ENCODE results near the gene BCL2L14. TPM values are rescaled to one million over a fixed set of nuclear protein-coding genes. Genes with fewer than 3 reads are reported as not detected.
"Not testable (repeated sequence)": the region's sequence is repeated elsewhere in the genome, so short reads cannot be mapped to it uniquely, and the experiment has no call there.

The BCL2L14 gene
- total RNA-seq, 1 donor from 2014 or later = not detected

DNA sequence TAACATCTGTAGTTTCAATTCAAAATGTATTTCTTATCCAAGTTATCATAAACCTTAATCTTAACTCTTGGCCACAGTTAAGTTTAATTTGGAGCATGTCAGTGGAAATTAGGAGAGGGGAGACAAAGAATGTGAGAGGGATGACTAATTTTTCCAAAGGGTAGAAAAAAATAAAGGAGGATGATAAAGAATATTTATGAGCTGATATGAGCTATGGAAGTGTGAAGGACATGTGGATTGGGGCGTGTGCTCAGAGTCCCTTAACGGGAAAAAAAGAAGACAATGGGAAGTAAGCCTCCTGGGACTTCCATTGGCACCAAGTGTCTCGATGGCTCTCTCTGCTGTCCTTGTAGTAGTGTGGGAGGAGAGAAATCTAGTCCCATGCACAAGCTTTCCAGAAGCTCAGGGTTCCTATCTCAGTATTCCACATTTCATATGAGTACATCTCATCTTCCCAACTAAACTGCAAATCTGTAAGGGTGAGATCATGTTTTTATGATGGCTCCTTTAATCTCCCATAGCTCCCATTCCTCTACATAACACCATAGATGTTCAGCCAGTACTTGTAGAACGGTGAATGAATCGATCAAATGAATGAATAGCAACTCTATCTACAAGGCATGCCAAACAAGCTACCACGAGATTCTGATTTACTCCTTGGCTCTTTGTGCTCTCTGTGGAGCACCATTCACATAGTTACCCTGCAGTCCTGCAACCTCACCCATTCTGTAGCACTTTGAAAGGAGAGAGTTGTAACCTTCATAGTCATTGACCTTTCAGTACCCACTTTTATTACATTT lies 27.4 kb downstream of the BCL2L14 start:
- no peak overlapping the region for H3K4me3 Mint-ChIP-seq
- DNase-seq (ENCODE audit: low spot score in 2 of 2, unreplicated experiment in 2 of 2) = no peak
- no peaks in the 10 kb centered on the region for H3K9me3 Mint-ChIP-seq
- peaks cover 9% of the 10 kb centered on the region for H3K36me3 Mint-ChIP-seq
- TF ChIP-seq, protein P1, sequence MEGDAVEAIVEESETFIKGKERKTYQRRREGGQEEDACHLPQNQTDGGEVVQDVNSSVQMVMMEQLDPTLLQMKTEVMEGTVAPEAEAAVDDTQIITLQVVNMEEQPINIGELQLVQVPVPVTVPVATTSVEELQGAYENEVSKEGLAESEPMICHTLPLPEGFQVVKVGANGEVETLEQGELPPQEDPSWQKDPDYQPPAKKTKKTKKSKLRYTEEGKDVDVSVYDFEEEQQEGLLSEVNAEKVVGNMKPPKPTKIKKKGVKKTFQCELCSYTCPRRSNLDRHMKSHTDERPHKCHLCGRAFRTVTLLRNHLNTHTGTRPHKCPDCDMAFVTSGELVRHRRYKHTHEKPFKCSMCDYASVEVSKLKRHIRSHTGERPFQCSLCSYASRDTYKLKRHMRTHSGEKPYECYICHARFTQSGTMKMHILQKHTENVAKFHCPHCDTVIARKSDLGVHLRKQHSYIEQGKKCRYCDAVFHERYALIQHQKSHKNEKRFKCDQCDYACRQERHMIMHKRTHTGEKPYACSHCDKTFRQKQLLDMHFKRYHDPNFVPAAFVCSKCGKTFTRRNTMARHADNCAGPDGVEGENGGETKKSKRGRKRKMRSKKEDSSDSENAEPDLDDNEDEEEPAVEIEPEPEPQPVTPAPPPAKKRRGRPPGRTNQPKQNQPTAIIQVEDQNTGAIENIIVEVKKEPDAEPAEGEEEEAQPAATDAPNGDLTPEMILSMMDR (IDR thresholded peaks at IDR 0.05; ENCODE audit: unreplicated experiment) = no peak
- H3K4me1 Mint-ChIP-seq = peaks cover 6% of the 10 kb centered on the region
- no peak overlapping the region for H3K27ac Mint-ChIP-seq
- H3K27me3 Mint-ChIP-seq (ENCODE audit: low read depth) = no peaks in the 10 kb centered on the region

DNA sequence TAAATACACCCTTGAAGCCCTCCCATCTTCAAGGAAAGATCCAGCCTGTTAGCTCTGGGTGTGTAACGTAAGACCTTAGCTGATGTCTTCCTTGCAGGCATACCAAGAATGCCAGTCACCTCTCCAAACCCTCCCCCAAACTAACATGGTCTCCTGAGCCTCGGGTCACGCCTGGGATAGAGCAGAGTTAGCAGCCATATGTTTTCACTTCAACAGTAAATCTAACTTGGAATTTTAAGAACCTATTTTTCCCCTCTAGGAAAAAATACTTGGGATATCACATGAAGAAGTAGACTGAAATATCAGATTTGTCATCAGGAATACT lies 27.9 kb downstream of the BCL2L14 start:
- Mint-ChIP-seq H3K4me3 (no peak overlapping the region), H3K27me3 (ENCODE audit: low read depth) (no peaks in the 10 kb centered on the region), H3K9me3 (peaks cover 4% of the 10 kb centered on the region), H3K36me3 (peaks cover 13% of the 10 kb centered on the region), H3K27ac (no peak overlapping the region), H3K4me1 (peaks cover 6% of the 10 kb centered on the region)
- TF ChIP-seq, protein P1 (IDR thresholded peaks at IDR 0.05; ENCODE audit: unreplicated experiment) = no peak
- DNase-seq (ENCODE audit: low spot score in 2 of 2, unreplicated experiment in 2 of 2) = no peak

DNA sequence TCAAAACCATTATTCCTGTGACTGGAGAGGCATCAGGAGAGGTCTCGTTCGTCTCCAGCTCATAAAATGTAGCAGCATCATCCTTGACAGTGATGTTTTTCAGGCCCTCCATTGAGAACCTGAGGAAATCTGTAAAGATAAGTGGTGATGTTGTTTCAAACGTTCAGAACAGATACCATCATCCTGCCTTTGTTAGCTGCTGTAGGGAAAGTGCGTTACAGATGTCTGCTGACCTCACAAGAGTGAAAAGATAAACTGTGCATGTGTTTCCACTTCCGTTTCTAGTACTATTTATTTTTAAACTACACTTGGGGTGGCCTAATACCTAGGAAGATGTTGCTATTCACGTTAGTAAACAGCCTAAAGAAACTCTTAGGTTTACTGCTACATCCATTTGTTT lies 28.4 kb downstream of the BCL2L14 start:
- TF ChIP-seq, protein P1 (IDR thresholded peaks at IDR 0.05; ENCODE audit: unreplicated experiment) = no peak
- Mint-ChIP-seq H3K9me3 (peaks cover 5% of the 10 kb centered on the region), H3K27ac (no peak overlapping the region), H3K36me3 (peaks cover 14% of the 10 kb centered on the region), H3K4me3 (no peak overlapping the region), H3K27me3 (ENCODE audit: low read depth) (no peaks in the 10 kb centered on the region), H3K4me1 (peaks cover 6% of the 10 kb centered on the region)
- no peak for DNase-seq (ENCODE audit: low spot score in 2 of 2, unreplicated experiment in 2 of 2)

DNA sequence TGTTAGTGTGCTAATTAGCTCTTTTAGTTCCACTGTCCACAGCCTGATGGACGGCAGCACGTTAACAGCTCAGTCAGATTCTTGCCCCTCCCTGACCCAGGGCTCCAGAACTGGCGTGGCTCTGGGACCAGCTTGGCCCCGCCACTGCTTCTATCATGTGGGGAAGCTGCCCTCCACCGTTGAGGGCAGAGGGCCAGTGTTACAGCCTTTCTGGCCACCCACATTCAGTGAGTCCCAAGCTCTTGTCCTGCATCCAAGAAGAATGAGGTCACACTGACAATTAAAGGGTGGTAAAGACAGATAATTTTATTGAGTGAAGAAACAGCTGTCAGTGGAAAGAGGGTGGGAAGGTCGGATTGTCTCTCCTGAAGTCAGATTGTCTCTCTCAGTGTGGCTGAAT lies 36.9 kb downstream of the BCL2L14 start:
- no peaks in the 10 kb centered on the region for H3K4me1 Mint-ChIP-seq
- no peak overlapping the region for H3K4me3 Mint-ChIP-seq
- H3K9me3 Mint-ChIP-seq = peaks cover 39% of the 10 kb centered on the region
- DNase-seq (ENCODE audit: low spot score in 2 of 2, unreplicated experiment in 2 of 2) = no peak
- H3K27ac Mint-ChIP-seq = no peak overlapping the region
- H3K36me3 Mint-ChIP-seq = peaks cover 48% of the 10 kb centered on the region
- no peaks in the 10 kb centered on the region for H3K27me3 Mint-ChIP-seq (ENCODE audit: low read depth)
- TF ChIP-seq, protein P1 (IDR thresholded peaks at IDR 0.05; ENCODE audit: unreplicated experiment) = no peak

DNA sequence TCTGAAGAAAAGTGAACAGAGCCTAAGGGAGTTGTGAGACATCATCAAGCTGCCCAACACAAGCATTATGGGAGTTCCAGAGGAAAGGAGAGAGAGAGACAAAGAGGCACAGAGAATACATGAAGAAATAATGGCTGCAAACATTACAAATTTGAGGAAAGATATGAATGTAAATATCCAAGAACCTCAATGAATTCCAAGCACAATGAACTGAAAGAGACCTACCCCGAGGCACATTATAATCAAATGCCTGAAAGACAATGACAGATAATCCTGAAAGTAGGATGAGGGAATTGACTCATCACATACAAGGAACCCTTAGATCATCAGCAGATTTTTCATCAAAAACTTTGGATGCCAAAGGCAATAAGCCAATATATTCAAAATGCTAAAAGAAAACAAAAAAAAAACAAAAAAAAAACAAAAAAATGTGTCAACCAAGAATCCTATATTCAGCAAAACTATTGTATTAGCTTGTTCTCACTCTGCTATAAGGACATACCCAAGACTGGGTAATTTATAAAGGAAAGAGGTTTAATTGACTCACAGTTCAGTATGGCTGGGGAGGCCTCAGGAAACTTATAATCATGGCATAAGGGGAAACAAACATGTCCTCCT lies 37.8 kb downstream of the BCL2L14 start:
- TF ChIP-seq, protein P1 (IDR thresholded peaks at IDR 0.05; ENCODE audit: unreplicated experiment) = no peak
- H3K27me3 Mint-ChIP-seq (ENCODE audit: low read depth) = no peaks in the 10 kb centered on the region
- no peak overlapping the region for H3K4me3 Mint-ChIP-seq
- H3K9me3 Mint-ChIP-seq = peaks cover 39% of the 10 kb centered on the region
- H3K27ac Mint-ChIP-seq = no peak overlapping the region
- peaks cover 53% of the 10 kb centered on the region for H3K36me3 Mint-ChIP-seq
- H3K4me1 Mint-ChIP-seq = no peaks in the 10 kb centered on the region
- DNase-seq (ENCODE audit: low spot score in 2 of 2, unreplicated experiment in 2 of 2) = no peak

DNA sequence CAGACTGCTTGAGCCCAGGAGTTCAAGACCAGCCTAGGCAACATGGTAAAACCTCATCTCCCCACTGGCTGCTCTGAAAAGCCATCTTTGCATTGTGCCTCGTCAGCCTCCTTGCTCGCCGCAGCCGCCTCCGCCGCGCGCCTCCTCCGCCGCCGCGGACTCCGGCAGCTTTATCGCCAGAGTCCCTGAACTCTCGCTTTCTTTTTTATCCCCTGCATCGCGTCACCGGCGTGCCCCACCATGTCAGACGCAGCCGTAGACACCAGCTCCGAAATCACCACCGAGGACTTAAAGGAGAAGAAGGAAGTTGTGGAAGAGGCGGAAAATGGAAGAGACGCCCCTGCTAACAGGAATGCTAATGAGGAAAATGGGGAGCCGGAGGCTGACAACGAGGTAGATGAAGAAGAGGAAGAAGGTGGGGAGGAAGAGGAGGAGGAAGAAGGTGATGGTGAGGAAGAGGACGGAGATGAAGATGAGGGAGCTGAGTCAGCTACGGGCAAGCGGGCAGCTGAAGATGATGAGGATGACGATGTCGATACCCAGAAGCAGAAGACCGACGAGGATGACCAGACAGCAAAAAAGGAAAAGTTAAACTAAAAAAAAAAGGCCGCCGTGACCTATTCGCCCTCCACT lies 40.3 kb downstream of the BCL2L14 start:
- H3K27ac Mint-ChIP-seq; DNase-seq (ENCODE audit: low spot score in 2 of 2, unreplicated experiment in 2 of 2); H3K4me3 Mint-ChIP-seq; H3K4me1 Mint-ChIP-seq; H3K27me3 Mint-ChIP-seq (ENCODE audit: low read depth): not testable (repeated sequence)
- Mint-ChIP-seq H3K9me3 (peaks cover 29% of the 10 kb centered on the region), H3K36me3 (peaks cover 51% of the 10 kb centered on the region)
